NCI-H1048 (cell line): Measurements from ENCODE around the gene ATP11C.
"Not testable (repeated sequence)": the region's sequence is repeated elsewhere in the genome, so short reads cannot be mapped to it uniquely, and the experiment has no call there.

Source experiments
- DNase-seq: peaks from one replicate; lab custom pipeline; 2025; lab: John Stamatoyannopoulos, UW

Gene ATP11C

GRCh38 chrX:139924069-139924695, 8.7 kb downstream of the ATP11C start:
- DNase-seq, result no peak

- not testable (repeated sequence) for DNase-seq
Observed at GRCh38 chrX:139921142-139921541, 11.7 kb downstream of the ATP11C start.

- no peak for DNase-seq
Observed at GRCh38 chrX:139920316-139920715, 12.5 kb downstream of the ATP11C start.

- no peak for DNase-seq
Observed at GRCh38 chrX:139914421-139914820, 18.4 kb downstream of the ATP11C start.

GRCh38 chrX:139909712-139910111, 23.1 kb downstream of the ATP11C start:
- no peak for DNase-seq

GRCh38 chrX:139907078-139907477, 25.8 kb downstream of the ATP11C start:
- no peak for DNase-seq

GRCh38 chrX:139905743-139906142, 27.1 kb downstream of the ATP11C start:
- no peak for DNase-seq

- DNase-seq, result no peak
Observed at GRCh38 chrX:139905051-139905450, 27.8 kb downstream of the ATP11C start.

GRCh38 chrX:139903210-139903609, 29.6 kb downstream of the ATP11C start:
- no peak for DNase-seq

- no peak for DNase-seq
Observed at GRCh38 chrX:139902559-139902958, 30.3 kb downstream of the ATP11C start.

GRCh38 chrX:139898334-139898733, 34.5 kb downstream of the ATP11C start:
- no peak for DNase-seq

GRCh38 chrX:139892512-139892911, 40.3 kb downstream of the ATP11C start:
- DNase-seq, result no peak

GRCh38 chrX:139890991-139891700, 41.7 kb downstream of the ATP11C start:
- DNase-seq, result no peak

- no peak for DNase-seq
Observed at GRCh38 chrX:139889760-139890159, 43.1 kb downstream of the ATP11C start.

GRCh38 chrX:139883984-139884383, 48.9 kb downstream of the ATP11C start:
- no peak for DNase-seq

- no peak for DNase-seq
Observed at GRCh38 chrX:139882299-139882698, 50.6 kb downstream of the ATP11C start.

GRCh38 chrX:139881572-139881971, 51.3 kb downstream of the ATP11C start:
- no peak for DNase-seq

- DNase-seq, result no peak
Observed at GRCh38 chrX:139881130-139881529, 51.7 kb downstream of the ATP11C start.

GRCh38 chrX:139877710-139878414, 55.0 kb downstream of the ATP11C start:
- DNase-seq, result no peak

- DNase-seq, result no peak
Observed at GRCh38 chrX:139875841-139876240, 57.0 kb downstream of the ATP11C start.

- no peak for DNase-seq
Observed at GRCh38 chrX:139869796-139870195, 63.1 kb downstream of the ATP11C start.

- DNase-seq, result no peak
Observed at GRCh38 chrX:139864640-139865039, 68.2 kb downstream of the ATP11C start.

- no peak for DNase-seq
Observed at GRCh38 chrX:139862208-139862607, 70.6 kb downstream of the ATP11C start.
